GM18505 (cell line): ENCODE data around the gene WDR5.
"Not testable (repeated sequence)": the region's sequence is repeated elsewhere in the genome, so short reads cannot be mapped to it uniquely, and the experiment has no call there.

Source experiments
- ATAC-seq: cut with Tn5 transposase; IDR thresholded peaks from one replicate; pipeline ENCODE4 v1.9.1; 2021; ENCODE audit not compliant: unreplicated experiment
- POLR2A ChIP-seq: IDR thresholded peaks from 4 replicates; pipeline ENCODE4 v1.6.1; 2011; ENCODE audit warnings: borderline replicate concordance; ENCODE audit not compliant: insufficient read depth, insufficient read length; ENCODE audit errors: extremely low read depth

Gene WDR5

GRCh38 chr9:134135343-134136117 is at the start of gene WDR5:
TSS of gene WDR5 (plus strand) at chr9:134136082. CDS start at chr9:134139878, 3,796 bp downstream.
- TF ChIP-seq POLR2A = peak; percentile 38
- ATAC-seq = peak; percentile 60

DNA sequence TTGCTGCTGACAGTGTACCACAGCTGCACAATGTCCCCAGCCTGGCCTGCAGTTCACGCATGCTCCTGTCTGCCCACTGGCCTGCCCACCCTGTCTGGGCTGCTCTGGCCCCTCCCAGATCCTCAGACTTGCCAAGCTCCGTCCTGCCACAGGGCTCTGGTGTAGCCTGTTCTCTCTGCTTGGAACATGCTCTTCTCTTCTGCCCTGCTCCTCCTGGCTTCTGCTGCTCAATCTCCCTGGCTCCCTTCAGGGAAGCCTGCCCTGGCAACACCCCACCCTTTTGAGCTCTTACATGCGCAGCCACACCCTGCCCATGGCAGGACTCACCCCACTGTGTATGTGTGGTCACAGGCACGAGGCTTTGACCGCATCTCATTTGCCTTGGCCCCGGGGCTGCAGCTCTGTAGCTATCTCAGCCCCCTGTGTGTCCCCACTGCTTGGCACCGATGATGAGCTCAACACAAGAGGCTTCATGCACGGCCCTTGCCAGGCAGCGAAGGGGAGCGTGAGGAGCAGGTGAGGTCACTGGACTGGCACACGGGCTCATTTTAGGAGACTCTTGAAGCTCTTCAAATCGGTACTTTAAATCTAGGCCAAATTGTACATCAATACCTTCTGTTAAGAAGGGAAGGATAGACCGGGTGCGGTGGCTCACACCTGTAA is 47.7 kb upstream of the WDR5 start:
- no peak for TF ChIP-seq POLR2A
- no peak for ATAC-seq

DNA sequence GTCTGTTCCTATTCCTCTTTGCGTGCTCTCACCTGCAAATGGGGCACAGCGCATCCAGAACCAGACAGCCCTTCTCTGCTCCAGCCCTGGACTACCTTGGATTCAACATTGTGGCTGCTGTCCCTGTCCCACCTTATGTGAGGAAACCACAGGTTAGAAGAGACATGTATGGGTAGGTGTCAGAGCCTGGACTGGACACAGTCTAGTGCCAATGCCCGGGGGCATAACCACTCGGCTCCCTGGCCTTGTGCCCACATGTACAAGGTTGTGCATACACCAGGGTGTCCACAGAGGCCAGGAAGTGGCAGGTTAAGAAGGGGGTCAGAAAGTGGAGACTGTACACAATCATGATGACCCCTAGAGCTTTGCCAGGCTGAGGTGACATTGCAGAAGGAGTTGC is 45.9 kb upstream of the WDR5 start:
- no peak for ATAC-seq
- no peak for TF ChIP-seq POLR2A

GRCh38 chr9:134099123-134099761 is 36.6 kb upstream of the WDR5 start:
- no peak for TF ChIP-seq POLR2A
- no peak for ATAC-seq

DNA sequence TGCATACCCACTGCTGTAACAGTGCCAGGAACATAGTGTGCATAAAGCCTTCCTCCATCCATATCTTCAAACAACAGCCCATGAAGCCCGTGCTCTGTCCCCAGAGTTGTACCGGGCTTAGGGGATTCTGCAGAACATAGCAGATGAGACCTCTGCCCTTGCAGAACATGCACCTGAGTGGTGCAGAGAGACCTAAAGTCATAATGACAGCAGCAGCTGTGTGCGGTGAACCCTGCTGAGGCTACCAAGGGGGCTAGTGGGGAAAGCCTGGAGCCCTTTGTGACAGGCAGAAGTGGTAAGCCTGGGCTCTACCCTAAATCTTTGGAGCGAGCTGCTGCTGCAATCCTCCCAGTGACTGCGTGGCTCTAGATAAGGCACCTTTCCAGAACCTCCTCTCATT is 35.8 kb upstream of the WDR5 start:
- no peak for TF ChIP-seq POLR2A
- no peak for ATAC-seq

GRCh38 chr9:134101133-134101532 is 34.7 kb upstream of the WDR5 start:
- not testable (repeated sequence) for ATAC-seq

GRCh38 chr9:134101623-134102149 is 34.2 kb upstream of the WDR5 start:
- no peak for ATAC-seq
- no peak for TF ChIP-seq POLR2A

DNA sequence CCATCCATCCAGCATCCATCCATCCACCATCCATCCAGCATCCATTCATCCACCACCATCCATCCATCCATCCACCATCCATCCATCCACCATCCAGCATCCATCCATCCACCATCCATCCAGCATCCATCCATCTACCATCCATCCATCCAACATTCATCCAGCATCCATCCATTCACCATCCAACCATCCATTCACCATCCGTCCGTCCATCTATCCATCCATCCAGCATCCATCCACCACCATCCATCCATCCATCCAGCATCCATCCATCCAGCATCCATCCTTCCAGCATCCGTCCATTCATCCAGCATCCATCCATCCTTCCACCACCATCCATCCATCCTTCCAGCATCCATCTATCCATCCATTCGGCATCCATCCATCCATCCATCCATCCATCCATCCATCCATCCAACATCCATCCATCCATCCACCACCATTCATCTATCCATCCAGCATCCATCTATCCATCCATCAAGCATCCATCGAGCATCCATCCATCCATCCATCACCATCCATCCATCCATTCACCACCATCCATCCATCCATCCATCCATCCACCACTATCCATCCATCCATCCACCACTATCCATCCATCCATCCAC is 32.4 kb upstream of the WDR5 start:
- no peak for TF ChIP-seq POLR2A
- no peak for ATAC-seq

DNA sequence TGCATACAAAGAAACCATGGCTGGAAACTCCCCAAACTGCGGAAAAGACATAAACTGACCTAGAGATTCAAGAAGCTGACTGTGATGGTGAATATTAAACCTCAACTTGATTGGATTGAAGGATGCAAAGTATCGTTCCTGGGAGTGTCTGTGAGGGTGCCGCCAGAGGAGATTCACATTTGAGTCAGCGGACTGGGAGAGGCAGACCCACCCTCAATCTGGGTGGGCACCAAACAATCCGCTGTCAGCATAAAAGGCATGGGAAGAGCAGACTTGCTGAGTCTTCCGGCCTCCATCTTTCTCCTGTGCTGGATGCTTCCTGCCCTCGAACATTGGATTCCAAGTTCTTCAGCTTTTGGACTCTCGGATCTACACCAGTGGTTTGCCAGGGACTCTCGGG is 24.8 kb upstream of the WDR5 start:
- TF ChIP-seq POLR2A = no peak
- ATAC-seq = no peak

GRCh38 chr9:134112561-134112960 is 23.3 kb upstream of the WDR5 start:
- no peak for ATAC-seq
- no peak for TF ChIP-seq POLR2A

GRCh38 chr9:134118972-134119371 is 16.9 kb upstream of the WDR5 start:
- ATAC-seq = not testable (repeated sequence)

- TF ChIP-seq POLR2A = no peak
Measured at GRCh38 chr9:134123764-134124128, 12.1 kb upstream of the WDR5 start.

DNA sequence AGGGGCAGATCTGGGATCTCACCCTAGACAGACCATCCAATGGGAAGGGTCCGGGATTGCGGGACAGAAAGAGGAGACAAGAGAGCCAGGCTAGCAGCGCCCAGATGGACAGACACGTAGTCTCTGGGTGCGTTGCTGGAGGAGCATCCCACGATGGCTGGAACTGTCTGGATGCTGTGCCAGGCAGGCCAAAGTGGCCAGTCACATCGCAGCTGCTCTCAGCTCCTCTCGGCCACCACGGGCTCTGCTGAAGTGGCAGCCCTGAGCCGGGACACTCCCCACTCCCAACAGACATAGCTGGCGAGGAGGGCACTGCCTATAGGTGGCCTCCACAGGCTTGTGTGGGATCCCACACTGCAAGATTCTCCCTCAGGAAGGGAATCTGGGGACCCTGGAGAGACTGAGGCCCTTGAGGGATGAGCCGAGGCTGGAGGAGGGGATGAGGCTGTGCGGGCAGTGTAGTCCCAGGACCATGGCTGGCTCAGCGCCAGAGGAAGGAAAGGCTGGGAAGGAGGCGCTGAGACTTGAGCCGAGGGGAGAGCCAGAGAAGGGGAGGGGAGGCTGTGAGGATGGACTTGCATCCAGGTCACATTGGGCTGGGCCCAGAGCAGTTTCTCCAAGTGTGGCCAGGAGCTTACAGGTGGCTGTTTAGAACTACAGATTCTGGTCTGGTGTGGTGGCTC is 10.3 kb upstream of the WDR5 start:
- no peak for ATAC-seq
- no peak for TF ChIP-seq POLR2A

More at GRCh38 chr9:134123764-134124128, 12.1 kb upstream of the WDR5 start:
- ATAC-seq = no peak
